Measurements from ENCODE around the gene MAML1.

- TF ChIP-seq OVOL2 (CRISPR knock-in tag; IDR thresholded peaks at IDR 0.05; ENCODE audit: borderline replicate concordance), result no peak
- no peak for TF ChIP-seq STAT6 (CRISPR knock-in tag; conservative IDR thresholded peaks at IDR 0.05; ENCODE audit: low read depth)
Observed at GRCh38 chr5:179777456-179777855, 44.8 kb downstream of the MAML1 start.

All from WTC11 (cell line).